ENCODE data around the gene STK38. TPM values are rescaled to one million over a fixed set of nuclear protein-coding genes. Genes with fewer than 3 reads are reported as not detected.

The STK38 gene
- total and polyA plus RNA-seq, 9 of the 15 experiments (the other 6 are each of a cell fraction or from before 2014, with no cell fraction given) = 5.7 to 28.7 (median 19.5) TPM

DNA sequence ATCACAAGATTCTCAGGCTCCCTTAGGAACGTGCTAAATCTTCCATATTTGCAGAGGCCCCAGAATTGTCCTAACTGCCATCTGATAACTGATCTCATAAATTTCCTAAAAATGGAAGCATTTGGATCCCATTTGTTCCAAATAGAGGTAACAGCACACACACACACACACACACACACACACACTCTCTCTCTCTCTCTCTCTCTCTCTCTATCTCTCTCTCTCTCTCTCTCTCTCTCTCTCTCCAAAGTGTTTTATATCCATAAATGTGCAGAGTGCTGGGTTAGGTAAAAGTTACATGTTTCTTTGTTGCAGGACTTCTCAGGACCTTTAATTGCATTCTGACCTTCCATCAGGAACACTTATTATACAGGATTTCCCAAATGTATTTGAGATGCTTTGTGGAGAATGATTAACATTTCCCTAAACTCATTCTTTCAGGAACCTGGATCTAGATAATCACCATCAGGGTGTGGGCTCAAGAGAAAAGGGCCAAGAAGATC, 8.5 kb upstream of the STK38 start:
- no peaks in the 10 kb centered on the region for H3K9me3 ChIP-seq (replicated peaks; ENCODE audit: control insufficient read depth, insufficient read depth, low read depth, low read length)
- ATAC-seq = no peak
- H3K9me1 ChIP-seq (ENCODE audit: control insufficient read depth, insufficient read depth, low read length) = no peaks in the 10 kb centered on the region
- no peaks in the 10 kb centered on the region for H3K79me2 ChIP-seq (ENCODE audit: control insufficient read depth, insufficient read depth, low read length)
- DNase-seq (ENCODE audit: extremely low read depth in 1 of 4, low spot score in 3 of 4) = no peak
- H3K4me3 ChIP-seq = no peak overlapping the region
- WGBS (ENCODE audit: insufficient coverage, low coverage, missing lambda C conversion rate) = 0% methylated on average over 1 of the region's 1 CpG
- no peak overlapping the region for H3K9ac ChIP-seq (ENCODE audit: insufficient read depth in 1 of 2, low read depth in 2 of 2, low read length in 2 of 2)
- no TSS peak for BruUV-seq (replicated peaks)
- no peaks in the 10 kb centered on the region for H3K27me3 ChIP-seq (ENCODE audit: control insufficient read depth in 2 of 2, insufficient read depth in 2 of 2, low read length in 2 of 2)
- intact Hi-C loops (cut with micrococcal nuclease) (no loop called here), in situ Hi-C loops (cut with MboI) (no loop called here)
- no peaks in the 10 kb centered on the region for H3K4me1 ChIP-seq (replicated peaks in 1 of 2; ENCODE audit: control insufficient read depth in 2 of 2, insufficient read depth in 2 of 2, low read length in 2 of 2)
- ChIA-PET POLR2A (interaction anchor here (1.4 kb wide), 1 partner anchor 10 kb away, joined by 3 read pairs; no protein-coding TSS in a partner anchor), CTCF (ENCODE audit: low intra/inter-chr PET ratio) (no interaction called here)
- H3K4me2 ChIP-seq (ENCODE audit: insufficient read depth, low read length) = no peak overlapping the region
- no peak for FAIRE-seq
- H3K36me3 ChIP-seq (ENCODE audit: control insufficient read depth, insufficient read depth, low read length) = no peaks in the 10 kb centered on the region
- no peaks in the 10 kb centered on the region for H4K20me1 ChIP-seq (replicated peaks; ENCODE audit: control insufficient read depth, insufficient read depth, low read length)
- no peak overlapping the region for H3K27ac ChIP-seq (ENCODE audit: extremely low read depth, low read depth, low read length)
- no peak overlapping the region for H2AFZ ChIP-seq (ENCODE audit: low read depth, low read length)
- TF ChIP-seq HNRNPL (IDR thresholded peaks at IDR 0.05; ENCODE audit: low read depth, low read length) = no peak
- TF ChIP-seq BCOR (IDR thresholded peaks at IDR 0.05) = peak; percentile 60; the same call in 1 of the 2 replicates
- TF ChIP-seq ZSCAN32 (CRISPR knock-in tag; IDR thresholded peaks at IDR 0.05) = no peak
- TF ChIP-seq CAMTA2 (CRISPR knock-in tag; conservative IDR thresholded peaks at IDR 0.05) = no peak
- no peak for TF ChIP-seq DMBX1 (CRISPR knock-in tag; IDR thresholded peaks at IDR 0.05; ENCODE audit: borderline replicate concordance)
- TF ChIP-seq MXI1 (IDR thresholded peaks at IDR 0.05; ENCODE audit: low read depth, low read length) = no peak
- TF ChIP-seq ATF2 (CRISPR knock-in tag; IDR thresholded peaks at IDR 0.05) = no peak
- TF ChIP-seq NR4A1 (CRISPR knock-in tag; IDR thresholded peaks at IDR 0.05) = no peak
- TF ChIP-seq NR4A1 (tag; IDR thresholded peaks at IDR 0.05) = no peak
- no peak for TF ChIP-seq SUPT5H (IDR thresholded peaks at IDR 0.05)
- peak; percentile 100 for TF ChIP-seq ZNF239 (CRISPR knock-in tag; IDR thresholded peaks at IDR 0.05)
- no peak for TF ChIP-seq BACH1 (tag; IDR thresholded peaks at IDR 0.05)
- TF ChIP-seq, protein P1, sequence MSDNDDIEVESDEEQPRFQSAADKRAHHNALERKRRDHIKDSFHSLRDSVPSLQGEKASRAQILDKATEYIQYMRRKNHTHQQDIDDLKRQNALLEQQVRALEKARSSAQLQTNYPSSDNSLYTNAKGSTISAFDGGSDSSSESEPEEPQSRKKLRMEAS (CRISPR knock-in tag; IDR thresholded peaks at IDR 0.05) = no peak
- no peak for TF ChIP-seq ETV6 (IDR thresholded peaks at IDR 0.05; ENCODE audit: borderline replicate concordance in 1 of 2, low read depth in 2 of 2, low read length in 1 of 2)
- TF ChIP-seq ETV6 (CRISPR knock-in tag; IDR thresholded peaks at IDR 0.05; ENCODE audit: borderline replicate concordance) = no peak
- no peak for TF ChIP-seq JUND (IDR thresholded peaks at IDR 0.05; ENCODE audit: borderline replicate concordance, low read depth, low read length)
- TF ChIP-seq JUND (tag; IDR thresholded peaks at IDR 0.05; ENCODE audit: borderline replicate concordance, low read depth, low read length) = no peak
- TF ChIP-seq HDGF (IDR thresholded peaks at IDR 0.05) = no peak
- TF ChIP-seq RBM25 (IDR thresholded peaks at IDR 0.05; ENCODE audit: low read depth, low read length, severe bottlenecking) = peak; percentile 95
- TF ChIP-seq DACH1 (IDR thresholded peaks at IDR 0.05; ENCODE audit: partially characterized antibody) = peak; percentile 5
- TF ChIP-seq U2AF1 (optimal IDR thresholded peaks at IDR 0.05; ENCODE audit: low read depth, low read length) = no peak
- no peak for TF ChIP-seq PHB (CRISPR knock-in tag; IDR thresholded peaks at IDR 0.05)
- no peak for TF ChIP-seq ETS1 (conservative IDR thresholded peaks at IDR 0.05; ENCODE audit: control insufficient read depth, low read depth, low read length)
- TF ChIP-seq ZNF696 (CRISPR knock-in tag; conservative IDR thresholded peaks at IDR 0.05) = no peak
- no peak for TF ChIP-seq ZBED1 (IDR thresholded peaks at IDR 0.05)

All from K562 (cell line).